Measurements from ENCODE around the gene FLYWCH1. TPM values are rescaled to one million over a fixed set of nuclear protein-coding genes. Genes with fewer than 3 reads are reported as not detected.

Gene FLYWCH1
- total and polyA plus RNA-seq, 9 of the 15 experiments (the other 6 are each of a cell fraction or from before 2014, with no cell fraction given) = 0.18 to 33.6 (median 11.3) TPM

GRCh38 chr16:2905241-2905987, 6.3 kb upstream of the FLYWCH1 start (continued):
- TF ChIP-seq ZNF830 (CRISPR knock-in tag; IDR thresholded peaks at IDR 0.05) = no peak
- peak; percentile 99 for TF ChIP-seq SUPT5H (IDR thresholded peaks at IDR 0.05)
- peak; percentile 34; the same call in 1 of the 2 replicates for TF ChIP-seq ZBTB17 (CRISPR knock-in tag; IDR thresholded peaks at IDR 0.05)
- no peak for TF ChIP-seq MLX (CRISPR knock-in tag; conservative IDR thresholded peaks at IDR 0.05)
- no peak for TF ChIP-seq DEAF1 (CRISPR knock-in tag; IDR thresholded peaks at IDR 0.05)
- peak; percentile 19; the same call in 1 of the 2 replicates for TF ChIP-seq JUN (IDR thresholded peaks at IDR 0.05; ENCODE audit: borderline replicate concordance, low read depth, low read length)
- TF ChIP-seq JUN (CRISPR knock-in tag; IDR thresholded peaks at IDR 0.05; ENCODE audit: borderline replicate concordance) = no peak
- TF ChIP-seq PML (IDR thresholded peaks at IDR 0.05; ENCODE audit: low read length) = peak; percentile 90; the same call in 1 of the 2 replicates
- peak; percentile 64; the same call in 1 of the 2 replicates for TF ChIP-seq ZBED1 (IDR thresholded peaks at IDR 0.05)
- no peak for TF ChIP-seq ZNF23 (CRISPR knock-in tag; IDR thresholded peaks at IDR 0.05)
- peak; percentile 83 for TF ChIP-seq NFYB (IDR thresholded peaks at IDR 0.05; ENCODE audit: extremely low read depth, insufficient read length)
- no peak for TF ChIP-seq NCOA4 (IDR thresholded peaks at IDR 0.05; ENCODE audit: partially characterized antibody)
- TF ChIP-seq TAF7 (tag; IDR thresholded peaks at IDR 0.05) = peak; percentile 84
- TF ChIP-seq ASH1L (IDR thresholded peaks at IDR 0.05; ENCODE audit: borderline replicate concordance, low read depth, partially characterized antibody) = peak; percentile 81
- TF ChIP-seq XRCC5 (IDR thresholded peaks at IDR 0.05; ENCODE audit: low read depth, low read length) = peak; percentile 27; the same call in 1 of the 2 replicates
- no peak for TF ChIP-seq ZNF277 (CRISPR knock-in tag; IDR thresholded peaks at IDR 0.05; ENCODE audit: borderline replicate concordance)
- TF ChIP-seq SP2 (IDR thresholded peaks at IDR 0.05; ENCODE audit: extremely low read depth, low read depth, low read length, poor library complexity, severe bottlenecking) = peak; percentile 64
- TF ChIP-seq LARP7 (IDR thresholded peaks at IDR 0.05) = no peak
- no peak; the same call in 1 of the 2 replicates for TF ChIP-seq OTX1 (CRISPR knock-in tag; IDR thresholded peaks at IDR 0.05)
- peak; percentile 59 for TF ChIP-seq TEAD4 (IDR thresholded peaks at IDR 0.05; ENCODE audit: low read length)
- peak; percentile 51; the same call in 1 of the 2 replicates for TF ChIP-seq TEAD4 (CRISPR knock-in tag; IDR thresholded peaks at IDR 0.05; ENCODE audit: borderline replicate concordance)
- TF ChIP-seq CEBPZ (IDR thresholded peaks at IDR 0.05; ENCODE audit: borderline replicate concordance, low read depth, low read length) = no peak
- no peak for TF ChIP-seq RUNX1 (IDR thresholded peaks at IDR 0.05; ENCODE audit: low read depth)

Measured in K562 (cell line).